Measurements from ENCODE around the gene LAPTM4A. TPM values are rescaled to one million over a fixed set of nuclear protein-coding genes. Genes with fewer than 3 reads are reported as not detected.
"Not testable (repeated sequence)": the region's sequence is repeated elsewhere in the genome, so short reads cannot be mapped to it uniquely, and the experiment has no call there.

Gene LAPTM4A
- total RNA-seq (2014; rRNA removed; shearing (Covaris generic)), result 488 and 537 TPM in 2 replicates

DNA sequence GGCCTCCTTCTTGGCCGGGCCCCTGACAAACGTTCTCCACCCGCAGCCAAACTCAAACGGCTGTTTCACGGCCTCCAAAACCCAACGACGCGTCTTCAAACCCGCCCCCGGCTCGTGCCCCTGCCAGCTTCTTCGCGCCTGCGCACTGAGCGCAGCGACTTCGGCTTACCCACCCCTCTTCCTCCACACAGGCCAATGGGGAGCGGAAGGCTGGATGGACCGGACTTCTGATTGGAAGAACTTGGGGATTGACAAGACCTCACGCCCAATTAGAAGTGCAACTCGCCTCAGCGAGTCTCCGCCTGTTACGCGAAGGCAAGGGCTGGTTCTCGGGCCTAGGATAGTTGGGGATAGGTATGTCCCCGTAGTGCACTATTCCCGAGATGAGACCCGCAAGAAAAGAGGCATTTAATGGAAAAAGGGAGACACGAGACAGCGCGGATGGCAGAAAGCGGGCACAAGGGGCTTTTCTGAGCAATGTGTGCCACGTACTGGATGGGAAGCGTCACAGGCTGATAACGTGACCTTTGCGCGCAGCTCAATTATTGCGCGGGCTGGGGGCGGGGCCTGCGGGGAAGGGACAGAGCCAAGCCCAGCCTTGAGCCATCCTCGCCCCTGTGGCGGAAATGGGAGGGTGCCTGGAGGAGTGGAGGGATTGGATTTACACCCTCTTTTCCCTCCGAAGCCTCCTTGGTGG is at the start of gene LAPTM4A:
Gene LAPTM4A, minus strand, starts transcription at position 97 of the 697 bp plus-strand sequence. CDS start 108 bp downstream, outside the sequence.
- peak; percentile 99 for DNase-seq (ENCODE audit: low spot score)

DNA sequence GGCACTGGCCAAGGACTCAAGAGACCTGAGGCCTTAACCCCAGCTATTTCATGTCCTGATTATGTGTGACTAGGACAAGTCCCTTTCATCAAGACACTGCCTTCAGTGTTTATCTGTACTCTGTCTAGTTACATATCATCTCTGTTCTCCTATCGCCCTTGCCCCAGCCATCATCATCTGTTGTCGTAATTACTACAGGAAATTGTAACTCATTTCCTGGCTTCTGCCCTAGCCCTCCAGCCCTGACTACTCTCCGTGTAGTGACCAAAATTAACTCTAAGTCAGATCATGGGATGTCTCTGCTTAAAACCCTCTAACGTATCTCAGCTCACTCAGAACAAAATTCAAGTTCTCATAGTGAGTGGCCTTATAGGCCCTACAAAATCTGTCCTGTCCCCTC is 49.3 kb upstream of the LAPTM4A start:
- no peak for DNase-seq (ENCODE audit: low spot score)

DNA sequence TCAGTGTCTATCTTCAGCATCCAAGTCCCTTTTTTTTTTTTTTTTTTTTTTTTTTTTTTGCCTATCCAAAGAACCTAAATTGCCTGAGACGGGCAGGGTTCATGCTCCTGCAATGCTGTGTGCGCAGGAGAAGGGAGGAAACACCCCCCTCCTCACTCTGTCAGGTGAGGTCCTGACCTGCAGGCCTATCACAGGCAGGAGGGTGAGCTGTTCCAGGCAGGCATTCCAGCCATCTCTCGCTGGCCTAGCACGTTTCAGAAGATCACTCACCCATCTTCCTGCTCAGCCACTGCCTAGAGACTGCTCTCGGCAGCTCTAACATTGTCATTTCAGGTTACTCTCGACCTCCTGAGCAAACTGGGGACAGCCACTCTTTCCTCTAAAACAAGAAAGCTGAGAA is 48.4 kb upstream of the LAPTM4A start:
- DNase-seq (ENCODE audit: low spot score), result no peak

DNA sequence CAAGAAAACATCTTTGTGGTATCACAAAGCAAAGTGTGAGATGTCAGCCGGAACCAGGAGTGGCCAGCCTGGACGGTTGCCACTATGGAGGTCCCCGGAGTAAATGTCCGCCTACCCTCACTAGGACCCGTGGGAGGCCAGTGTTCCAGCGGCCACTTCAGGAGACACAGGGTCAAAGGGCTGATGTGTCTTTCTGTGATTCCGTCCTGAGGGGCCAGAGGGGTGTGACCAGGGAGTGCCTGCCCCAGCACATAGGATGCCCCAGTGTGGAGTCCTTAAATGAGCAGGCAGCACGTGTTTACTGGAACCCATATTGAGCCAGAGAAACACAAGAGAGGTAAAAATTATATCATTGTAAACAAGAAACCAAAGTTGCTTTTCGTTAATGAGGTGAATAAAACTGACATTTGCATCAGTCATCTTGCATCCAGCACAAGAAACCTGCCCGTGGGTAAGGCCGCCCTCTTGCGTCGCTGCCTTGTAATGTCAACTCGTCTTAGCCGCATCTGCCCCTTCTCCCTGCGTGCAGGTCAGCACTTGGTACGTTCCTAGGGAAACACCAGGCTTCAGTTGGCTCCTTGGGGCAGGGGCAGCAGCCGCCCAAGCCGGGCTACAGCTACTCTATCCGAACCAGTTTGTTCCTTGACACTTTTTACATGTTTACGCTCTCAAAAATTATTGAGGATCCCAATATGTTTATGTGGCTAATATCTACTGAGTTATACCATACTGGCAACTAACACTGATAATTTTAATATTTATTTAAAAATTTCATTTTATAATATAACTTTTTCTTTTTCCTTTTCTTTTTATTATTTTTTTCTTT is 46.7 kb upstream of the LAPTM4A start:
- peak; percentile 84 for DNase-seq (ENCODE audit: low spot score)

DNA sequence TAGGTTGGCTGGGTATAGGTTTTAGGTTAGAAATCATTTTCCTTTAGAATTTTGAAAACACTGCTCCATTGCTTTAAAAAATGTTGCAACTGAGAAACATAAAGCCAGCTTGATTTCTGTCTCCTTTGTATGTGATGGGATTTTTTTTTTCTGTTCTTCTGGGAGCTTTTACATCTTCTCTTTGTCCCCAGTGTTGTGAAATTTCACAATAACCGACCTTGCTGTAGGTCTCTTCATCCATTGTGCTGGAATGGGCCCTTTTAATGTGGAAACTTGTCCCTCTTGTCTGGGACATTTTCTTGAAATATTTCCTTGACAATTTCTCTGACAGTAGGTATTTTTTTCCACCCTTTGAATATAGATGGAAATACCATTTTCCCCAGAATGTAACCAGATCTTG is 44.0 kb upstream of the LAPTM4A start:
- no peak for DNase-seq (ENCODE audit: low spot score)

DNA sequence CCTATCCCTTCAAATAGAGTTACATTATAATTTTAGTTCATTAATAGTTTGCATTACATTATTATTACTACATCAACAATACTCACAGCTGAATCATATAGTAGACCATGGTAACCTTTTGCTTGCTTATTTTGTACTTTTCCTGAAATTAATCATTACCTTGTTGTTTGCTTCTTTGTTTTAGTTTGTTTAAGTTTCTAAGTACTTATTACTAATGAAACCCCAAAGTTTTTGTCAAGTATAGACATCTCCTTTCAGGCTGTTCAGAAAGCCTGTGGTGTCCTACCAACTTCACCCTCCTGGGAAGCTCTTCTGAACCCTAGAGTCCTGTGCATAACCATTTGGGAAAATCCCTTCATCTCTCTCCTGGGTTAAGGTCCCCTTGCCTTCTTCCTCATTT is 43.5 kb upstream of the LAPTM4A start:
- DNase-seq (ENCODE audit: low spot score), result no peak

DNA sequence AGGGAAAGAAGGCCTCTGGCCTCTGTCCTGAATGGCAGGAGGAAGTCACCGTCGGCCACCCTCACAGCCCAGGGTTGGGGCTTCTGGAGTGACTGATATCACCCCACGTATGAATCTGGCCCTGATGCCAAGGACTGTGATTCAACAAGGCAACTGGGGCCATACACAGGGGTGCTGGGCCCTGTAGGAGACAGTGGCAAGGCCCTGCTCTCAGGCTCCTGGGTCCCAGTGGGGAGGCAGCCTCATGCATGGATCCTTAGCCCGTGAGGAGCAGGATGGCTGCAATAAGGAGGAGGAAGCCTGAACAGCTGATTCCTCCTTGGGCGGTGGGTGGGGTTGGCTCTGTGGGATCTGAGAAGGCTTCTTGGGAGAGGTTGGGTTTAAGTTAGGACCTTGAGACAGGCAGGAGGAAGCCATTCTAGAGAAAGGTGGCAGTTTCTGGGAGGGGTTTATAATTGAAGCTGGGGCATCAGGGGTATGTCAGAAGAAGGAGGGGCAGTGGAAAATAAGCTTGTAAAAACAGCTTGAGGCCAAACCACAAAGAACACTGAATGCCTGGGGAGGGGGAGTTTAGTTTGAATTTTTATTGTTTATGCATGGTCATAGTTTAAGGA is 42.8 kb upstream of the LAPTM4A start:
- no peak for DNase-seq (ENCODE audit: low spot score)

DNA sequence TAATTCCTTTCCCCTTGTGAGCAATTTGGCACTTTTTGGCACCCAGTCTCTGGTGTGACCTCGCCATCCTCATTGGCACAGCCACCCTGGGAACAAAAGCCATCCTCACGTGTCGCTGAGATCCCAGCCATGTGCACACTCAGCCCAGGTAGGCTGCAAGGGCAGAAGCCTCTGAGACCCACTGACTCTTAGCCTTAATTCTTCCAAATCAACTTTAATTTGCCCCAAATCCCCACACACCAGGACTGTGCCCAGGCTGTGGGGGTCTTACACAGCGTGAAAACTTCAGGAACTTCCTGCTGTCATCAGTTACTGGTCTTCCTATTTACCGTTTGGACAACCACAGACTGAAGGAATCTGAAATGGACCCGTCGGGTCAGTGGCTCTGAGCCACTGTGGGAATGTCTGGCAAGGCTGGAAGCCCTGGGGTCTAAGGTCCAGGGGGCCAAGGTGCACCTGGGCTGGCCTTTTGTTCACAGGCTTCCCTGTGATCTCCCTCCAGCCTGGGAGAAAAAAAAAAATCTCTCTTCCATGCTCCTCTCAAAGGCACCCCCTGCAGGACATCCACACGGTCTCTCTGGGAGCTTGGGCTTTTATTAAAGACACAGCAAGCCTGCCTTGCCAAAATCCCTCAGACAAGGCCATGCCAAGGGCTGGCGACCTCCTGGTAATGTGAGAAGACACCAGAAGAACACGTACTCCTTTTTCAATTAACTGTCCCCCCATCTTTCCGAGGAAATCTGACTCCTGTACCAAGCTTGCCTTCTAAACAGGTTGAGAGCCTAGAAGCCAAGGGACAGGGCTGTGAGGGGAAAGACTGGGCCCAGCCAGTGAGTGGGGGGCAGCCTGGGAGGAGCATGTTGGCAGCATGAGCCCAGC is 42.1 kb upstream of the LAPTM4A start:
- peak; percentile 81 for DNase-seq (ENCODE audit: low spot score)

DNA sequence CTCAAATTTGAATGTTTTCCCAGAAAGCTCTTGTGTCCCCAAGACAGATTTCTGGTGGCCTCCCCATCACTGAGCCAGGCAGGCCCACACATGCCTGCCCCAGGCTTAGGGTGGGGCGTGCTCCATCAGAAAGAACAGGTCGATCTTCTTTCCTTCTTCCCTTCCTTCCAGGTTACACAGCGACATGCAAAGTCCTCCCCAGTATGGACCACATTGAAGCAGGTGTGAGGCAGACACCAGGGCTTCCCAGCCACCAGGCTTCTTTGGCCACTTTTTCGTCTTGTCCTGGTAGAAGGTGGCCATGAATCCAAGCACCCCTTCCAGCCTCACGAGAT is 41.4 kb upstream of the LAPTM4A start:
- no peak for DNase-seq (ENCODE audit: low spot score)

DNA sequence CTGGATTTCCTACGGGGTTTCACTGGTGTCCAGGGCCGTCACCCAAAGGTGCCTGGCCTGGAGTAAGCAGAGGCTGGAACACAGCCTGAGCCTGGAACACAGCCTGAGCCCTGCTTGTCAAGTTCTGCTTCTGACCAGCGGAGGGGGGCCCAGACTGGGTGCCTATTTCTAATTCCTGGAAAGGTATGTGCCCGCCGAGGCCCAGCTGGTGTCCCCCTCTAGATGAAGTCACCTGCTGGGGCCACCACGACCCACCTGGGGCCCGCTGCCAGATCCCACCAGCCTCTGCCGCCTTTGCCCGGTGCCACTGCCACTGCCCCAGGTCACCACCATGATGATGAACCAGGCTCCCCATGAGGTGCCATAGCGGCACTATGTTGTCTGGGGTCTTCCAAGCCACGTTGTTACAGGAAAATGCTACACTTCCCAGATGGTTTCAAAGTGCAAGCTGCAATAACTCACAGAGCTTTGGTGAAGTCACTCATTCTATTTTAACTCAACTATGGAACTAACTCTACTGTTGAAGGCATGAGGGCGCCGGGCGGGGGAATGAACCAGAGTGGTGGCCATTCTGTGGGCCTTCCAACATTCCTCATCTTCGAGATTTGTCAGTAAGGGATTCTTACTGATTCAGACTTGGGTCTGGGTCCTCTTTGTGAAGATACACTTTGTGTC is 40.9 kb upstream of the LAPTM4A start:
- DNase-seq (ENCODE audit: low spot score), result no peak

DNA sequence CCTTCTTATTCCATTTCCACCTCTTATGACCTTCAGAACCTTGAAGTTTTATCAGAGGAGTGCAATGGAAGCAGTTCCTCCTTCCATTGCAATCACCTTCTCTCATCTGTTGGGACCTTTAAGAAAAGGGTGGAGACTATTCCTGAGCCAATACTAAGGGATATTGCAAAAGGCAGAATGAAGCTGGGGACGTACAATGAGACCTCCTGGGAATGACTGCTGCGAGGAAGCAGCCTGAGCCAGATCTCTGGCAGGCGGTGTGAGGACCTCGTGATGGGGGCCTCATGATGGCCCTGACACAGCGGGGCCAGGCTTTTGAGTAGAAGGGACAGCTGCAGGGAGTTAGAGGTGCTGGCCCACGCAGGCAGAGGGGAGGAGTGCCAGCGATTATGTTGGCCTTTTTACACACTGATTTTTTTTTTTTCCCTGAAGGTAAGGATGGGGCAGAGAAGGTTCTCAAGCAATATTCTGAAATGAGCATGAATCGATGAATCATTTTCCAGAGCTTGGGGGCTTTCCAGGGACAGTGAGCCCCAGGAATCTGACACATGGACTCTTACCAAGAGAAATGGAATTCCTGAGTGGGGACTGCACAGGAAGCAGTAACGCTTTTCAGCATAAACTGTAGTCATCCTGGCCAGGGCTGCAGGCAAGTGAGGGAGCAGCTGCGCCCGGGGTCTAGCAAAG is 40.0 kb upstream of the LAPTM4A start:
- peak; percentile 91 for DNase-seq (ENCODE audit: low spot score)

DNA sequence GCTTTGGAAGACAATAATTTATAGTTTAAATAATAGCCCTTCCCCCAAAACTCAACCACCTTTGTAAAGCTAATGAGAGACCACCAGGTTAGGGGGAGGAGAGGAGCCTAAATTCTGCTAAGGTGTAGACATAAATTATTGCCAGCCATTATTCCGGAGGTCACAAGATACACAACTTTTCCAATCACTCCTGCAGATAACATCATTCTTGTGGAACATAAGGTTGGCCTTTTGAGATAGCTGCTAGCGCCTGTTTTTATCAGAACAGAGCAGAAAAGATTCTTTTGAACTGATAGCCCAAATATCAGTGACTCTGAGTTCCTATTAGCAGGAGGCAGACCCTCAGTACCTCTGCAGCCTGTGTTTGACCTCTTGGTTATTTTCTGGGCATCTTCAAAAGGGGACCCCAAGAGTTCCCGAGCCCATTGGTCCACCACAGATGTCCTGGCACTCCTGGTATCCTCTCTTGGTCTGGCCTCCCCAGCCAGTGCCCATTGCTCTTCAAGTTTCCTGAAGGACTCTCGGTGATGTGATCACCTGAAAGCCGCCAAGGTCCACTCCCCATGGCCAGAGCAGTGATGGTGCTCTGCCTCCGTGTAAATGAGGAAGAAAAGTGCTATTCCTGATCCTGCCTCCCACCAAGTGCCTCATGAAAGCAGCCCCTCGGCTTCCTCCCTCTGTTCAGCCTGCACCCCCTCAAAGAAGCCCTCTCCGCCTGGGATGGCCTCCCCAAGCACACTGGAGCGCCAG is 38.5 kb upstream of the LAPTM4A start:
- no peak for DNase-seq (ENCODE audit: low spot score)

DNA sequence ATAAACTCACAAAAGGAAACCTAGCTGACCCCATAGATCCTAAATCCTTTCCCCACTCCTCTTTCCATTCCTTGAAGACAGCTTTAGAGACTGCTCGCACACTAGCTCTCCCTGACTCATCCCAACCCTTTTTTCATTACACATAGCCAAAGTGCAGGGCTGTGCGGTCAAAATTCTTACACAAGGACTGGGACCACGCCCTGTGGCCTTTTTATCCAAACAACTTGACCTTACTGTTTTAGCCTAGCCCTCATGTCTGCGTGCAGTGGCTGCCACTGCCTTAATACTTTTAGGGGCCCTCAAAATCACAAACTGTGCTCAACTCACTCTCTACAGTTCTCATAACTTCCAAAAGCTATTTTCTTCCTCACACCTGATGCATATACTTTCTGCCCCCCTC is 34.5 kb upstream of the LAPTM4A start:
- DNase-seq (ENCODE audit: low spot score), result peak; percentile 78

DNA sequence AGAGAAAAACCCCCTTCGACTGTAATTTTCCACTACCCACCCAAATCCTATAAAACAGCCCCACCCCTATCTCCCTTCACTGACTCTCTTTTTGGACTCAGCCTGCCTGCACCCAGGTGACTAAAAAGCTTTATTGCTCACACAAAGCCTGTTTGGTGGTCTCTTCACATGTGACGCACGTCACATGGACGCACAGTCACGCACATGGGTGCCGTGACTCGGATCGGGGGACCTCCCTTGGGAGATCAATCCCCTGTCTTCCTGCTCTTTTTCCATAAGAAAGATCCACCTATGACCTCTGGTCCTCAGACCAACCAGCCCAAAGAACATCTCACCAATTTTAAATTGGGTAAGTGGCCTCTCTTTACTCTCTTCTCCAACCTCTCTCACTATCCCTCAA is 31.4 kb upstream of the LAPTM4A start:
- DNase-seq (ENCODE audit: low spot score), result not testable (repeated sequence)

DNA sequence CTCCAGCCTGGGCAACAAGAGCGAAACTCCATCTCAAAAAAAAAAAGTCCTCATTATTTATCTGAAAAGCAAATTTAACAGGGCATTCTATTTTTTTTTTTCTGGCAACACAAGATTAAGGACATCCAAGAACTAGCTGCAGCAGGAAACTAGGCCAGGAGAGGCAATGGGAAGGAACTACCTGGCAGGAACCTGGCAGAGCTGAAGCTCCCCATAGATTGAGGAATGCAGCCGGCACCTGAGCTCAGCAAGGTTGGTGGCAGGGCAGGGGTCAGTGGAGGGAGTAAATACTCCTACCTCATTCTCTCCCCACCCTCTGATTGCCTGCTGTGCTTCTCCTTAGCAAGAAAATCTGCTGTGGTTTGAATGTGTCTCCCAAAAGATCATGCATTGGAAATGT is 30.4 kb upstream of the LAPTM4A start:
- no peak for DNase-seq (ENCODE audit: low spot score)

DNA sequence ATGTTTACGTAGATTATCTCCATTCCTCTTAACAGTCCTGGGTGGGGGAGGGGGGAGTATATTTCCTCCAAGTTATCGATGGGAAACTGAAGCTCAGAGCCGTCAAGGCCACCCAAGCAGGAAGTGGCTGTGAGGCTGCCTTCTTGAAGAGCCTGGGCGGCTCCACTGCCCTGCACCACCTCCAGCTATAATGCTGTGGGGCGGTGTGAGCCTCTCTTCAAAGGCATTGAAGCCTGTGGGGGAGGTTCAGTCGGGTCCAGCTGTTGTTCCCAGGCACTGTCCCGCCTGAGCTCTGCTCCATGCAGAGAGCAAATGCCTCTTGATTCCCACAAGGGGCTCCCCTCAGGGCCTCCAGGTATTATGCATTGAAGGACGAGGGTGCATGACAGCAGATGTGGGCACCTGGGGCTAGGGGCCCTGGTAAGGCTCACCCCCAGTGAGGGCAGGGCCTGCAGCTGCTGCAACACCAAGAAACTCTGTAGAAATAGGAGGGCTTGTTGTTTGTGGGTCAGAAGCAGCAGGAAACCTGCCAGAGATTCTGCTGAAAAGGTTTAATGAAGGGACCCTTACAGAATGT is 29.5 kb upstream of the LAPTM4A start:
- DNase-seq (ENCODE audit: low spot score), result no peak

DNA sequence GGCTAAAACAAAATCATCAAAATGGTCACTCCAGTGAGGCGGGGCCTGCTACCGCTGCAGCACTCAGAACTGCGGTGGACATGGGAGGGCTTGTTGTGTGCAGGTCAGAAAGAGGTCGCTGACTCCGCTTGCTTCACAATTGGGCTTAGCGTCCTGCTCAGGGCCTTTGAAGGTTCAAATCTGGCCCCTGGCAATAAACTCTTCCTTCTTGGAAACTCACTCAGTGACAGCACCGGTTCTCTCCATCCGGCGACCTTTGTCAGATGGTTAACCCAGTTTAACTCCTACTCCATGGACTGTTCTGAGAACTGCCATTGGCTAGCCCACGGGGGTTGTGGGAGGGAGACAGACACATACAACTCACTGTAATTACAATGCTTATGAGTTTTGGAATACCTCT is 29.0 kb upstream of the LAPTM4A start:
- DNase-seq (ENCODE audit: low spot score), result no peak

DNA sequence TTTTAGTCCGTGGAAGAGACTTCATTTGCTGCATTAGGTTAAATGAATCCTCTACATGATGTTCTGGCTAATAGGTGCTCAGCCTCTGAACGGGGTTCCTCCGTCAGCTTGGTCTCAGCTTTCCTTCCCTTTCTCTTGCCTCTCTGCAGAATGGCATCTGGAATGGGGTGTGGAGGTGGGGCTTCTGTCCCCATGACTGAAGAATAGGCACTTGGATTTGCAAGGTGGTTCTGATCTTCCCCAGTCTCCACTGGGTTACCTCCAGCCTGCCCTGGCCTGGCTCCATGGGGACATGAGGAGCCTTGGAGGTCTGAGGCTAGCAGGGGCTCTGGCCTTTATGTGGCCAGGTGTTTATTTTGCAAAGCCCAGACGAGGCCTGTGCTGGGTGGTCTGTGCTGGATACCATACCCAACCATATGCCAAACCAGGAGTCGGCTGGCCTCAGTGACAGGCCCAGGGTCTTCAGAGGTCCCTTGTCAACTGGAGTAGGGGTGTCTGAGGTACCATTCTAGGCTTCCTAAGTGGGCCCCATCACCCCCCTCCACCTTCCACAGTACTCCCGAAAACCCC is 28.2 kb upstream of the LAPTM4A start:
- DNase-seq (ENCODE audit: low spot score), result no peak

DNA sequence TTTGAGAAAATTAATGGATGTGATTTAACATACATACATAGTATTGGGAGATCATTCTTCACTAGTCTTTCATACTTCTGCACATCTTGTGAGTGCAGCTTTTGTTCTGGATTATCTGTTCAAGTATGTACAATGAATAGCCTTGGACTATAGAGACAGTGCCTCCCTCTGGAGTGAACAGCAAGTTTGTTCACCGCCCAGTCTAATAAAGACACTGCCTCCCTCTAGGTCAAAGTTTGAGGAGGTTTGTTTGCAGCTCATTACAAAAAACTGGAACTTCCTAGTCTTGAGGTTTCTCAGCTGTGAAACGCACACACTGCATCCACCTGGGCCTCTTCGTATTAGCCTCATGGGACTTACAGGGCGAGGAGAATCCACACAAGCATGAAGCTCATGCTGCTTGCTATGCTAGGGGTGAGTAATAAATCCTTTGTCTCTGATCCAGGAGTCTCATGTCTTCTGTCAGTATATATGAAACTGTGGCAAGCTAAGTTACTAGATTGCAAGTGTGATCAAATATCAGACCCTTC is 26.0 kb upstream of the LAPTM4A start:
- DNase-seq (ENCODE audit: low spot score), result no peak
